GM12891 (cell line): Measurements from ENCODE around the gene RNU6-8.

Experiments
- POLR2A ChIP-seq: IDR thresholded peaks from 2 replicates; pipeline ENCODE4 v1.6.1; 2011; ENCODE audit warnings: low read depth, low read length, control low read depth
- POLR2AphosphoS5 ChIP-seq: IDR thresholded peaks from 2 replicates; pipeline ENCODE4 v1.6.1; 2011; ENCODE audit warnings: low read depth, low read length, control low read depth
- POU2F2 ChIP-seq: IDR thresholded peaks from 2 replicates; pipeline ENCODE4 v1.6.1; 2011; ENCODE audit warnings: low read depth, mild to moderate bottlenecking, control low read depth, low read length, moderate library complexity
- TAF1 ChIP-seq: IDR thresholded peaks from 2 replicates; pipeline ENCODE4 v1.6.1; 2011; ENCODE audit warnings: low read depth, low read length, control low read depth

GRCh38 chr14:32201816-32202490 is 1.1 kb downstream of the RNU6-8 start, which contains the start of gene RNU6-7:
- TF ChIP-seq POLR2AphosphoS5 = no peak
- no peak for TF ChIP-seq POLR2A
- TF ChIP-seq POU2F2 = peak; percentile 91
- no peak for TF ChIP-seq TAF1
